ENCODE results near the gene SLC16A14.
"Not testable (repeated sequence)": the region's sequence is repeated elsewhere in the genome, so short reads cannot be mapped to it uniquely, and the experiment has no call there.

SLC16A14 gene

GRCh38 chr2:230068651-230069055 lies at the start of gene SLC16A14:
SLC16A14 (minus strand) TSS chr2:230068924; CDS start chr2:230059352, 9,572 bp downstream.
- DNase-seq (ENCODE audit: low read depth in 3 of 3) = no peak

- no peak for DNase-seq (ENCODE audit: low read depth in 3 of 3)
Observed at GRCh38 chr2:230106771-230107170, 38.0 kb upstream of the SLC16A14 start.

GRCh38 chr2:230101967-230102366 lies 33.2 kb upstream of the SLC16A14 start:
- DNase-seq (ENCODE audit: low read depth in 3 of 3) = not testable (repeated sequence)

- no peak for DNase-seq (ENCODE audit: low read depth in 3 of 3)
Observed at GRCh38 chr2:230097841-230098240, 29.1 kb upstream of the SLC16A14 start.

- DNase-seq (ENCODE audit: low read depth in 3 of 3) = no peak
Observed at GRCh38 chr2:230097424-230097823, 28.7 kb upstream of the SLC16A14 start.

- no peak for DNase-seq (ENCODE audit: low read depth in 3 of 3)
Observed at GRCh38 chr2:230090967-230091366, 22.2 kb upstream of the SLC16A14 start.

GRCh38 chr2:230085201-230085600 lies 16.5 kb upstream of the SLC16A14 start:
- DNase-seq (ENCODE audit: low read depth in 3 of 3) = no peak

- DNase-seq (ENCODE audit: low read depth in 3 of 3) = no peak
Observed at GRCh38 chr2:230077851-230078547, 9.3 kb upstream of the SLC16A14 start.

- no peak for DNase-seq (ENCODE audit: low read depth in 3 of 3)
Observed at GRCh38 chr2:230076819-230077218, 8.1 kb upstream of the SLC16A14 start.

GRCh38 chr2:230075988-230076631 lies 7.4 kb upstream of the SLC16A14 start:
- DNase-seq (ENCODE audit: low read depth in 3 of 3) = no peak

- DNase-seq (ENCODE audit: low read depth in 3 of 3) = no peak
Observed at GRCh38 chr2:230071421-230071820, 2.7 kb upstream of the SLC16A14 start.

- no peak for DNase-seq (ENCODE audit: low read depth in 3 of 3)
Observed at GRCh38 chr2:230069402-230069801, 678 bp upstream of the SLC16A14 start.

- peak in 1 of 3 experiments; percentile 38 for DNase-seq (ENCODE audit: low read depth in 3 of 3)
Observed at GRCh38 chr2:230068016-230068650, 591 bp downstream of the SLC16A14 start.

- DNase-seq (ENCODE audit: low read depth in 3 of 3) = no peak
Observed at GRCh38 chr2:230060672-230061293, 7.9 kb downstream of the SLC16A14 start.

- no peak for DNase-seq (ENCODE audit: low read depth in 3 of 3)
Observed at GRCh38 chr2:230053753-230054478, 14.8 kb downstream of the SLC16A14 start.

GRCh38 chr2:230052299-230052698 lies 16.4 kb downstream of the SLC16A14 start:
- no peak for DNase-seq (ENCODE audit: low read depth in 3 of 3)

GRCh38 chr2:230050136-230050535 lies 18.6 kb downstream of the SLC16A14 start:
- DNase-seq (ENCODE audit: low read depth in 3 of 3) = no peak

GRCh38 chr2:230048010-230048671 lies 20.6 kb downstream of the SLC16A14 start:
- no peak for DNase-seq (ENCODE audit: low read depth in 3 of 3)

GRCh38 chr2:230046491-230046890 lies 22.2 kb downstream of the SLC16A14 start:
- no peak for DNase-seq (ENCODE audit: low read depth in 3 of 3)

- no peak for DNase-seq (ENCODE audit: low read depth in 3 of 3)
Observed at GRCh38 chr2:230043461-230043860, 25.3 kb downstream of the SLC16A14 start.

- DNase-seq (ENCODE audit: low read depth in 3 of 3) = no peak
Observed at GRCh38 chr2:230043025-230043424, 25.7 kb downstream of the SLC16A14 start.
